Caco-2 (cell line): Measurements from ENCODE around the gene ABCA4. TPM values are rescaled to one million over a fixed set of nuclear protein-coding genes. Genes with fewer than 3 reads are reported as not detected.

ENCODE experiments used
- BruUV-seq: library from RNA; stranded (reverse); fragments of 400-500 nt; replicated peaks from 2 replicates; lab custom pipeline; 2021; lab: Mats Ljungman, UMichigan
- CTCF ChIA-PET: fragments of 300-600 bp; sonication (Branson Sonifier 250); formaldehyde crosslinking; loops from one replicate; lab custom pipeline; 2022; ENCODE audit warnings: antibody characterized with exemption; lab: Charles Lee
- POLR2A ChIA-PET: fragments of 300-600 bp; sonication (Branson Sonifier 250); formaldehyde crosslinking; loops from one replicate; lab custom pipeline; 2022; ENCODE audit warnings: antibody characterized with exemption; lab: Charles Lee
- DNase-seq, 2 experiments: peaks; one replicate each; pipeline versions ENCODE4 v3.0.0 to v3.0.0-alpha.2; 2020 to 2022
- H3K27me3 ChIP-seq: replicated peaks from 2 replicates; pipeline ENCODE4 v1.6.0; 2011; ENCODE audit warnings: low read length; ENCODE audit not compliant: control insufficient read depth, insufficient read depth
- H3K36me3 ChIP-seq: 2 replicates; pipeline ENCODE4 v1.5.1; 2011; ENCODE audit warnings: low read length; ENCODE audit not compliant: control insufficient read depth, insufficient read depth
- H3K4me1 ChIP-seq: fragments of 250-450 bp; sonication (Bioruptor Pico); 2 replicates; pipeline ENCODE4 v1.5.1; 2020; ENCODE audit warnings: mild to moderate bottlenecking
- H3K4me3 ChIP-seq: 2 replicates; pipeline ENCODE4 v1.5.1; 2011; ENCODE audit warnings: low read depth, mild to moderate bottlenecking, control low read depth, low read length
- H3K9me3 ChIP-seq: fragments of 250-450 bp; sonication (Bioruptor Pico); 2 replicates; pipeline ENCODE4 v1.5.1; 2020; ENCODE audit warnings: mild to moderate bottlenecking, moderate library complexity
- H3K27ac Mint-ChIP-seq: one replicate; pipeline ENCODE4 v1.8.0; 2022; ENCODE audit warnings: mixed read lengths; ENCODE audit not compliant: unreplicated experiment
- H3K27me3 Mint-ChIP-seq: one replicate; pipeline ENCODE4 v1.8.0; 2022; ENCODE audit warnings: mixed read lengths; ENCODE audit not compliant: insufficient read depth, unreplicated experiment
- H3K36me3 Mint-ChIP-seq: one replicate; pipeline ENCODE4 v1.8.0; 2022; ENCODE audit warnings: mild to moderate bottlenecking, mixed read lengths; ENCODE audit not compliant: insufficient read depth, unreplicated experiment
- H3K4me1 Mint-ChIP-seq: one replicate; pipeline ENCODE4 v1.8.0; 2022; ENCODE audit warnings: low read depth, mixed read lengths; ENCODE audit not compliant: unreplicated experiment
- H3K4me3 Mint-ChIP-seq: one replicate; pipeline ENCODE4 v1.8.0; 2022; ENCODE audit warnings: mild to moderate bottlenecking, moderate library complexity, mixed read lengths; ENCODE audit not compliant: unreplicated experiment
- H3K9me3 Mint-ChIP-seq: one replicate; pipeline ENCODE4 v1.8.0; 2022; ENCODE audit warnings: mixed read lengths; ENCODE audit not compliant: unreplicated experiment
- intact Hi-C: fragments of 100-400 bp; cut with micrococcal nuclease; formaldehyde crosslinking; loops from one replicate; pipeline ENCODE4 v1.10.0; 2022; ENCODE audit not compliant: unreplicated experiment
- total RNA-seq: library from RNA; stranded (reverse); gene quantifications from 2 replicates; pipeline ENCODE4 v1.2.3, GENCODE V29; 2022
- TF ChIP-seq, protein P1 (sequence below), 2 experiments: fragments of 200-600 bp in 1 of 2; IDR thresholded peaks; 1 replicate in 1 of 2; 2 replicates in 1 of 2; pipeline versions ENCODE4 v1.5.1 to v1.8.0; 2011 to 2022; ENCODE audit warnings: antibody characterized with exemption in 1 of 2, control low read depth in 1 of 2, inconsistent platforms in 1 of 2, low read depth in 1 of 2, low read length in 1 of 2, mild to moderate bottlenecking in 1 of 2, moderate library complexity in 1 of 2; ENCODE audit not compliant: insufficient read depth in 1 of 2, severe bottlenecking in 1 of 2, unreplicated experiment in 1 of 2

Gene ABCA4
- total RNA-seq, 1 experiment from 2014 or later = 1.8 TPM

DNA sequence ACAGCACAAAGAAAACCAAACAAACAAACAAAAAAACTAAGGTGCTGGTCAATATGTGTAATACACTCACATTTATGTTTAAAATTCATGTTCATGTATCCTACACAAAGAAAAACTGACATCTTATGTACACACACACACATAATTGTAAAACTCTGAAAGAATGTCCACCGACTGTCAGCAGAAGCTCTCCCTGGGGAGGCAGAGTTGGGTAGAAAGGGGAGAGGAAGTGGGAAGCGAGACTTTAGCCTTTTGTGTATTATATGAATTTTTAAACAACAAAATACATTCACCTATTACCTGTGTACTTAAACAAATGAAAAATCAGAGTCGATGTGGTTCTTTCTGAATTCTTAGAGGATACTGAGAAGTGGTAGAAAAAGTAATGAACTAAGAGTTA lies 88.3 kb downstream of the ABCA4 start:
- ChIA-PET POLR2A (no interaction called here), CTCF (interaction anchor here (0.6 kb wide), 1 partner anchor 313 kb away, joined by 7 read pairs; no protein-coding TSS in a partner anchor)
- H3K36me3 ChIP-seq = no peaks in the 10 kb centered on the region
- DNase-seq = no peak
- Mint-ChIP-seq H3K36me3 (no peaks in the 10 kb centered on the region), H3K4me1 (peaks cover 19% of the 10 kb centered on the region), H3K9me3 (no peaks in the 10 kb centered on the region), H3K4me3 (no peak overlapping the region), H3K27ac (no peak overlapping the region), H3K27me3 (no peaks in the 10 kb centered on the region)
- BruUV-seq = no TSS peak
- H3K27me3 ChIP-seq = no peaks in the 10 kb centered on the region
- no peaks in the 10 kb centered on the region for H3K9me3 ChIP-seq
- TF ChIP-seq, protein P1, sequence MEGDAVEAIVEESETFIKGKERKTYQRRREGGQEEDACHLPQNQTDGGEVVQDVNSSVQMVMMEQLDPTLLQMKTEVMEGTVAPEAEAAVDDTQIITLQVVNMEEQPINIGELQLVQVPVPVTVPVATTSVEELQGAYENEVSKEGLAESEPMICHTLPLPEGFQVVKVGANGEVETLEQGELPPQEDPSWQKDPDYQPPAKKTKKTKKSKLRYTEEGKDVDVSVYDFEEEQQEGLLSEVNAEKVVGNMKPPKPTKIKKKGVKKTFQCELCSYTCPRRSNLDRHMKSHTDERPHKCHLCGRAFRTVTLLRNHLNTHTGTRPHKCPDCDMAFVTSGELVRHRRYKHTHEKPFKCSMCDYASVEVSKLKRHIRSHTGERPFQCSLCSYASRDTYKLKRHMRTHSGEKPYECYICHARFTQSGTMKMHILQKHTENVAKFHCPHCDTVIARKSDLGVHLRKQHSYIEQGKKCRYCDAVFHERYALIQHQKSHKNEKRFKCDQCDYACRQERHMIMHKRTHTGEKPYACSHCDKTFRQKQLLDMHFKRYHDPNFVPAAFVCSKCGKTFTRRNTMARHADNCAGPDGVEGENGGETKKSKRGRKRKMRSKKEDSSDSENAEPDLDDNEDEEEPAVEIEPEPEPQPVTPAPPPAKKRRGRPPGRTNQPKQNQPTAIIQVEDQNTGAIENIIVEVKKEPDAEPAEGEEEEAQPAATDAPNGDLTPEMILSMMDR (IDR thresholded peaks at IDR 0.05; ENCODE audit: insufficient read depth in 1 of 2, low read depth in 1 of 2, low read length in 1 of 2, severe bottlenecking in 1 of 2, unreplicated experiment in 1 of 2) = no peak
- H3K4me1 ChIP-seq = peaks cover 12% of the 10 kb centered on the region
- H3K4me3 ChIP-seq = no peak overlapping the region
- intact Hi-C loops = no loop called here

DNA sequence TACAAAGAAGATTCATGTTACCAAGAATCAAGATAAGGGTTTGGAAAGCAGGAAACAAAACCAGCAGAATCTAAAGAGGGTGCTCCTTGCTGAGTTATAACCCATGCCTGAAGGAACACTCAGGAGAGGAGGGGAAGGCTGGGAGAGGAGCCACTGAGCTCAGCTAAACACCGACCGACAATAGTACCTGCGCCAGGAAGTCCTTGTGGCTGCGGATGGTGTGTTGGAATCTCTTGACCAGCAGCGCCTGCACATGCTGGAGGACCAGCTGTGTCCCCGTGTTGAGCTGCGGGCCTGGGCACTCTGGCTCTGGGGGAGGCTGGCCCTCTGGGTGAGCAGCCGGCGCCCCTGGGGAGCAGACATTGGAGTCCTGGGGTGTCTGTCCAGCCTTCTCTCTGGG lies 89.4 kb downstream of the ABCA4 start:
- Histone ChIP-seq H3K4me3 (no peak overlapping the region), H3K4me1 (peaks cover 18% of the 10 kb centered on the region), H3K27me3 (no peaks in the 10 kb centered on the region), H3K9me3 (no peaks in the 10 kb centered on the region), H3K36me3 (no peaks in the 10 kb centered on the region)
- Mint-ChIP-seq H3K36me3 (no peaks in the 10 kb centered on the region), H3K27ac (no peak overlapping the region), H3K4me3 (no peak overlapping the region), H3K4me1 (peaks cover 24% of the 10 kb centered on the region), H3K27me3 (no peaks in the 10 kb centered on the region), H3K9me3 (no peaks in the 10 kb centered on the region)
- no TSS peak for BruUV-seq
- ChIA-PET CTCF (no interaction called here), POLR2A (no interaction called here)
- TF ChIP-seq, protein P1 (IDR thresholded peaks at IDR 0.05; ENCODE audit: insufficient read depth in 1 of 2, low read depth in 1 of 2, low read length in 1 of 2, severe bottlenecking in 1 of 2, unreplicated experiment in 1 of 2) = no peak
- no peak for DNase-seq
- intact Hi-C loops = no loop called here

DNA sequence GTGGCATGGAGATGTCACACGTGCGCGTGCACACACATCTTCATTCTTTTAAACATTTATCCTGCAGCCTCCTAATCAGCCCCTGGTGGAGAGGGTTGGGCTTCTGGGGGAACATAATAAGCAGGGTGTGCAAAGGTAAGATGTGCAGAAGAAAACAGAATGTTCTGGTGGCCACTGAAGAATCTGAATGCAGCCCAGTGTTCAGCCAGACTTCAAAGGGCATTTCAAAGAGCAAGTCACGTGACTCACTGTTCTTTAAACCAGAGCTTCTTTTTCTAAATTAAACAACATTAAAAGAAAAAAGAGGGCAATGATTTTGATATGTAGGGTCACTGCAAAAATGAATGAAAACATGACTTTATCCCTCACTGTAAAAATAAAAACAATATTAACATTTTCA lies 89.8 kb downstream of the ABCA4 start:
- CTCF ChIA-PET = no interaction called here
- Histone ChIP-seq H3K9me3 (no peaks in the 10 kb centered on the region), H3K4me3 (no peak overlapping the region), H3K36me3 (no peaks in the 10 kb centered on the region), H3K4me1 (peaks cover 19% of the 10 kb centered on the region), H3K27me3 (no peaks in the 10 kb centered on the region)
- TF ChIP-seq, protein P1 (IDR thresholded peaks at IDR 0.05; ENCODE audit: insufficient read depth in 1 of 2, low read depth in 1 of 2, low read length in 1 of 2, severe bottlenecking in 1 of 2, unreplicated experiment in 1 of 2) = no peak
- intact Hi-C loops = no loop called here
- no peaks in the 10 kb centered on the region for H3K27me3 Mint-ChIP-seq
- no TSS peak for BruUV-seq
- DNase-seq = no peak
- H3K9me3 Mint-ChIP-seq = no peaks in the 10 kb centered on the region
- H3K27ac Mint-ChIP-seq = no peak overlapping the region
- H3K4me1 Mint-ChIP-seq = peaks cover 28% of the 10 kb centered on the region
- H3K4me3 Mint-ChIP-seq = no peak overlapping the region
- POLR2A ChIA-PET = no interaction called here
- H3K36me3 Mint-ChIP-seq = no peaks in the 10 kb centered on the region
